MM.1S (cell line): Measurements from ENCODE around the gene PI4KB.

Experiments used
- DNase-seq: peaks from one replicate; pipeline ENCODE4 v3.0.0-alpha.2; 2015
- H2AFZ ChIP-seq: fragments of 300-600 bp; sonication (generic); 2 replicates; pipeline ENCODE4 v1.6.0; 2016; ENCODE audit warnings: antibody characterized with exemption, low read length
- H3F3A ChIP-seq: fragments of 300-600 bp; sonication (generic); 2 replicates; pipeline ENCODE4 v1.6.1; 2016; ENCODE audit warnings: mild to moderate bottlenecking, antibody characterized with exemption, low read length, moderate library complexity, mixed read lengths; ENCODE audit not compliant: insufficient read depth
- H3K27ac ChIP-seq: fragments of 300-600 bp; sonication (generic); 2 replicates; pipeline ENCODE4 v1.5.1; 2016; ENCODE audit warnings: mild to moderate bottlenecking, low read length
- H3K27me3 ChIP-seq: fragments of 300-600 bp; sonication (generic); replicated peaks from 2 replicates; pipeline ENCODE4 v1.6.0; 2016; ENCODE audit warnings: low read length; ENCODE audit not compliant: insufficient read depth
- H3K36me3 ChIP-seq: fragments of 300-600 bp; sonication (generic); replicated peaks from 2 replicates; pipeline ENCODE4 v1.6.1; 2016; ENCODE audit warnings: mild to moderate bottlenecking, low read length, mixed read lengths; ENCODE audit not compliant: insufficient read depth
- H3K4me1 ChIP-seq: fragments of 300-600 bp; sonication (generic); 2 replicates; pipeline ENCODE4 v1.6.1; 2016; ENCODE audit warnings: low read length, mixed read lengths
- H3K4me2 ChIP-seq: fragments of 300-600 bp; sonication (generic); 2 replicates; pipeline ENCODE4 v1.6.0; 2016; ENCODE audit warnings: low read depth, low read length
- H3K4me3 ChIP-seq: fragments of 300-600 bp; sonication (generic); 2 replicates; pipeline ENCODE4 v1.5.1; 2016; ENCODE audit warnings: low read length, mixed read lengths
- H3K79me2 ChIP-seq: fragments of 300-600 bp; sonication (generic); 2 replicates; pipeline ENCODE4 v1.6.1; 2016; ENCODE audit warnings: mixed run types, low read length, mixed read lengths
- H3K9ac ChIP-seq: fragments of 300-600 bp; sonication (generic); 2 replicates; pipeline ENCODE4 v1.6.1; 2016; ENCODE audit warnings: low read length, mixed read lengths
- H3K9me2 ChIP-seq: fragments of 300-600 bp; sonication (generic); replicated peaks from 2 replicates; pipeline ENCODE4 v1.6.1; 2016; ENCODE audit warnings: mild to moderate bottlenecking, low read length, mixed read lengths; ENCODE audit not compliant: insufficient read depth
- H3K9me3 ChIP-seq: fragments of 300-600 bp; sonication (generic); replicated peaks from 2 replicates; pipeline ENCODE4 v1.6.1; 2016; ENCODE audit warnings: mild to moderate bottlenecking, low read length, mixed read lengths; ENCODE audit not compliant: insufficient read depth
- H4K20me1 ChIP-seq: fragments of 300-600 bp; sonication (generic); 2 replicates; pipeline ENCODE4 v1.6.1; 2016; ENCODE audit warnings: mild to moderate bottlenecking, low read length, moderate library complexity, mixed read lengths; ENCODE audit not compliant: insufficient read depth
- EZH2 ChIP-seq: fragments of 300-600 bp; sonication (generic); optimal IDR thresholded peaks from 2 replicates; pipeline ENCODE3; 2017; ENCODE audit warnings: low read depth, mild to moderate bottlenecking, antibody characterized with exemption, low read length, mixed read lengths
- EZH2phosphoT487 ChIP-seq: fragments of 300-600 bp; sonication (generic); IDR thresholded peaks from 2 replicates; pipeline ENCODE4 v1.6.1; 2018; ENCODE audit warnings: antibody characterized with exemption, low read length
- TF ChIP-seq, protein P1 (sequence below): fragments of 300-600 bp; sonication (generic); IDR thresholded peaks from 2 replicates; pipeline ENCODE4 v1.5.1; 2016; ENCODE audit warnings: antibody characterized with exemption, low read length, mixed read lengths

The PI4KB gene

DNA sequence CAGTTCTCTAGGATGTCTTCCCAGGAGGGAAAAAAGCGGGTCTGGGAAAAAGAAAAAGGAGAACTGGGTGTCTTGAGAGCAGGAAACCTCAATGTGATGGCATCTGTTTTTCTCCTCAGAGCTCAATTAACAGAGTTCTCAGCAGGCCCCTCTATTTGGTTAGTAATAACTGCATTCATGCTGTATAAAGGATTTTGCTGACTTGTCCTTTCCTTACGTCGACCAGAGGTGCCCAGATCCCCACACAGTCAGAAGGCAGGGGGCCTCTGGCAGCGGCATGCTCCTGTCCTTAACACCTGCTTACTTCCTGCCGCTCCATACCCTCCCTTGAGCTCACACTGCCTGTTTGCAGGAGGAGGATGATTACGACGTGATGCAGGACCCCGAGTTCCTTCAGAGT, 60.4 kb downstream of the PI4KB start:
- H3K9me2 ChIP-seq = no peaks in the 10 kb centered on the region
- no peak overlapping the region for H3K4me3 ChIP-seq
- no peak overlapping the region for H3K4me2 ChIP-seq
- H3K4me1 ChIP-seq = no peaks in the 10 kb centered on the region
- H2AFZ ChIP-seq = no peak overlapping the region
- no peak overlapping the region for H3K27ac ChIP-seq
- no peaks in the 10 kb centered on the region for H3K27me3 ChIP-seq
- H4K20me1 ChIP-seq = no peaks in the 10 kb centered on the region
- H3K36me3 ChIP-seq = no peaks in the 10 kb centered on the region; the same call in 1 of the 2 replicates
- no peak for DNase-seq
- H3K9ac ChIP-seq = no peak overlapping the region
- H3F3A ChIP-seq = no peaks in the 10 kb centered on the region; the same call in 1 of the 2 replicates
- H3K9me3 ChIP-seq = no peaks in the 10 kb centered on the region
- peaks cover 11% of the 10 kb centered on the region; the same call in 1 of the 2 replicates for H3K79me2 ChIP-seq
- TF ChIP-seq EZH2phosphoT487 (no peak), EZH2 (no peak)
- TF ChIP-seq, protein P1, sequence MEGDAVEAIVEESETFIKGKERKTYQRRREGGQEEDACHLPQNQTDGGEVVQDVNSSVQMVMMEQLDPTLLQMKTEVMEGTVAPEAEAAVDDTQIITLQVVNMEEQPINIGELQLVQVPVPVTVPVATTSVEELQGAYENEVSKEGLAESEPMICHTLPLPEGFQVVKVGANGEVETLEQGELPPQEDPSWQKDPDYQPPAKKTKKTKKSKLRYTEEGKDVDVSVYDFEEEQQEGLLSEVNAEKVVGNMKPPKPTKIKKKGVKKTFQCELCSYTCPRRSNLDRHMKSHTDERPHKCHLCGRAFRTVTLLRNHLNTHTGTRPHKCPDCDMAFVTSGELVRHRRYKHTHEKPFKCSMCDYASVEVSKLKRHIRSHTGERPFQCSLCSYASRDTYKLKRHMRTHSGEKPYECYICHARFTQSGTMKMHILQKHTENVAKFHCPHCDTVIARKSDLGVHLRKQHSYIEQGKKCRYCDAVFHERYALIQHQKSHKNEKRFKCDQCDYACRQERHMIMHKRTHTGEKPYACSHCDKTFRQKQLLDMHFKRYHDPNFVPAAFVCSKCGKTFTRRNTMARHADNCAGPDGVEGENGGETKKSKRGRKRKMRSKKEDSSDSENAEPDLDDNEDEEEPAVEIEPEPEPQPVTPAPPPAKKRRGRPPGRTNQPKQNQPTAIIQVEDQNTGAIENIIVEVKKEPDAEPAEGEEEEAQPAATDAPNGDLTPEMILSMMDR = no peak

DNA sequence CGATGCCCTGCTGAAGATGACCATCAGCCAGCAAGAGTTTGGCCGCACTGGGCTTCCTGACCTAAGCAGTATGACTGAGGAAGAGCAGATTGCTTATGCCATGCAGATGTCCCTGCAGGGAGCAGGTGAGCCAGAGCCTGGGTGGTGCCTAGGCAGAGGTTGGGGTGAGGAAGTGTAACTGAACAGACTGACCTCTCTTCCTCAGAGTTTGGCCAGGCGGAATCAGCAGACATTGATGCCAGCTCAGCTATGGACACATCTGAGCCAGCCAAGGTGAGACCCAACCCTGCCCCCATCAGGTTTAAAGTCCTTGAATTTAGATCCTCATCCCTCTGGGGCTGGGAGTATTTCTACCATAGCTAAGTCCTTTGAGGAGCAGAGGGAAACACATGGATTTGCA, 60.9 kb downstream of the PI4KB start:
- Histone ChIP-seq H3K4me1 (no peaks in the 10 kb centered on the region), H4K20me1 (peaks cover 3% of the 10 kb centered on the region; the same call in 1 of the 2 replicates), H3K27ac (no peak overlapping the region), H3K36me3 (no peaks in the 10 kb centered on the region; the same call in 1 of the 2 replicates), H2AFZ (no peak overlapping the region), H3K79me2 (peaks cover 16% of the 10 kb centered on the region), H3K9me2 (no peaks in the 10 kb centered on the region), H3K27me3 (no peaks in the 10 kb centered on the region), H3K4me3 (no peak overlapping the region), H3F3A (no peaks in the 10 kb centered on the region; the same call in 1 of the 2 replicates), H3K9me3 (no peaks in the 10 kb centered on the region), H3K4me2 (no peak overlapping the region), H3K9ac (no peak overlapping the region)
- DNase-seq = no peak
- TF ChIP-seq, protein P1 = no peak
- no peak for TF ChIP-seq EZH2
- no peak for TF ChIP-seq EZH2phosphoT487

GRCh38 chr1:151265446-151266236, 61.6 kb downstream of the PI4KB start:
- Histone ChIP-seq H3K9me3 (no peaks in the 10 kb centered on the region), H3K27me3 (no peaks in the 10 kb centered on the region), H4K20me1 (peaks cover 3% of the 10 kb centered on the region; the same call in 1 of the 2 replicates), H3K9ac (no peak overlapping the region), H3K79me2 (peaks cover 22% of the 10 kb centered on the region), H3K4me1 (no peaks in the 10 kb centered on the region), H2AFZ (no peak overlapping the region), H3K27ac (no peak overlapping the region), H3K4me3 (no peak overlapping the region), H3K9me2 (no peaks in the 10 kb centered on the region), H3K36me3 (no peaks in the 10 kb centered on the region; the same call in 1 of the 2 replicates), H3F3A (no peaks in the 10 kb centered on the region; the same call in 1 of the 2 replicates), H3K4me2 (no peak overlapping the region)
- TF ChIP-seq EZH2 (no peak), EZH2phosphoT487 (no peak)
- TF ChIP-seq, protein P1 = no peak
- DNase-seq = no peak
